ENCODE results near the gene OR8B12. TPM values are rescaled to one million over a fixed set of nuclear protein-coding genes. Genes with fewer than 3 reads are reported as not detected.

OR8B12 gene
- total RNA-seq, 1 experiment from 2014 or later: not detected

DNA sequence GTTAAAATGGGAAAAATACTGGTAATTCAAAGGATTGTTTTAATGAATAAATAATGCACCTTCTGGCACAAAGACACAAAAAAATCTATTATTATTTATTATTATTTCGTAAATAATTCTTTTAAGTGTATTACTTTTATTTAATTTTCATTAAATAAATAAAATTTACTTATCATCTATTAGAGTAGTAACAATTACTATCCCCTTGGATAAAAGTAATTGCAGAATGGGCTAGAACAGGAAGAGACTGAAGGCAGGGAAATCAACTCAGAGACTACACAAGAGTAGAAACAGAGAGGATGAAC lies 23.0 kb downstream of the OR8B12 start:
- ChIA-PET RAD21 (ENCODE audit: low non-redundant PET in 1 of 2, low total read pairs in 2 of 2, uncharacterized antibody in 2 of 2, unreplicated experiment in 2 of 2) (no interaction called here), POLR2A (no interaction called here), CTCF (no interaction called here)
- no peak overlapping the region for H2AFZ ChIP-seq (ENCODE audit: low read depth, low read length, poor library complexity, severe bottlenecking)
- DNase-seq (ENCODE audit: low read depth, low spot score): no peak
- no peaks in the 10 kb centered on the region for H3K9me2 ChIP-seq (ENCODE audit: insufficient read depth)
- no peaks in the 10 kb centered on the region for H4K20me1 ChIP-seq (ENCODE audit: insufficient read depth)
- no peak for ATAC-seq
- no peaks in the 10 kb centered on the region for H3K4me1 ChIP-seq (ENCODE audit: control insufficient read depth in 1 of 2, insufficient read depth in 2 of 2, low read length in 2 of 2)
- peaks cover 66% of the 10 kb centered on the region for H3K27me3 ChIP-seq (ENCODE audit: insufficient read depth, low read length)
- no peaks in the 10 kb centered on the region for H3K79me2 ChIP-seq (ENCODE audit: insufficient read depth, low read length)
- no peak overlapping the region for H3K4me3 ChIP-seq (replicated peaks in 1 of 2; ENCODE audit: low read depth in 1 of 2, low read length in 2 of 2)
- H3K27ac ChIP-seq (ENCODE audit: low read depth, low read length): no peak overlapping the region
- TF ChIP-seq POLR2A (IDR thresholded peaks at IDR 0.05; ENCODE audit: borderline replicate concordance, extremely low read depth, insufficient read depth, insufficient read length) (no peak), SRF (IDR thresholded peaks at IDR 0.05; ENCODE audit: low read depth) (no peak), SP1 (IDR thresholded peaks at IDR 0.05; ENCODE audit: low read depth) (no peak), ELF1 (IDR thresholded peaks at IDR 0.05; ENCODE audit: borderline replicate concordance, low read depth) (no peak), CBX3 (IDR thresholded peaks at IDR 0.05; ENCODE audit: low read depth) (no peak), EZH2 (IDR thresholded peaks at IDR 0.05) (no peak), ZNF274 (IDR thresholded peaks at IDR 0.05; ENCODE audit: low read depth, low read length) (no peak), SIN3A (IDR thresholded peaks at IDR 0.05; ENCODE audit: low read depth) (no peak), EZH2phosphoT487 (IDR thresholded peaks at IDR 0.05; ENCODE audit: borderline replicate concordance) (no peak), FOSL1 (IDR thresholded peaks at IDR 0.05; ENCODE audit: low read depth) (no peak), EGR1 (IDR thresholded peaks at IDR 0.05; ENCODE audit: low read depth) (no peak), MAX (IDR thresholded peaks at IDR 0.05) (no peak), REST (IDR thresholded peaks at IDR 0.05; ENCODE audit: low read depth) (no peak), ZFX (IDR thresholded peaks at IDR 0.05) (no peak)
- no peaks in the 10 kb centered on the region for H3K9me3 ChIP-seq (ENCODE audit: control insufficient read depth in 1 of 2, insufficient read depth in 1 of 2, low read depth in 1 of 2, low read length in 2 of 2)
- no peak overlapping the region for H3K9ac ChIP-seq (ENCODE audit: low read length)
- H3K36me3 ChIP-seq (ENCODE audit: control insufficient read depth in 1 of 2, insufficient read depth in 2 of 2, low read length in 2 of 2): no peaks in the 10 kb centered on the region
- H3K4me2 ChIP-seq (ENCODE audit: low read length): no peak overlapping the region
- BruUV-seq (replicated peaks): no TSS peak
- intact Hi-C loops (cut with micrococcal nuclease): no loop called here

Measured in HCT116 (cell line).